B cell (primary cell): ENCODE data around the gene TNXB. TPM values are rescaled to one million over a fixed set of nuclear protein-coding genes. Genes with fewer than 3 reads are reported as not detected.

Source experiments
- ATAC-seq: fragments of 200-7000 bp; cut with Tn5 transposase; one replicate; pipeline ENCODE4 v1.10.0; 2021; ENCODE audit warnings: low read depth, mild to moderate bottlenecking, moderate number of reproducible peaks, moderate library complexity
- CTCF ChIA-PET: fragments of 350-600 bp; sonication (Branson Sonifier 250); formaldehyde crosslinking; loops from one replicate; lab custom pipeline; 2021; ENCODE audit warnings: antibody characterized with exemption, inconsistent platforms; lab: Charles Lee
- POLR2A ChIA-PET: fragments of 350-600 bp; sonication (Branson Sonifier 250); formaldehyde crosslinking; loops from one replicate; lab custom pipeline; 2021; ENCODE audit warnings: antibody characterized with exemption; lab: Charles Lee
- DNase-seq: peaks from one replicate; pipeline ENCODE4 v3.0.0; 2013
- H2AFZ ChIP-seq: 2 replicates; pipeline ENCODE4 v1.6.1; 2012; ENCODE audit warnings: mild to moderate bottlenecking, low read depth, low read length; ENCODE audit not compliant: insufficient read depth, poor library complexity, severe bottlenecking
- H3K27ac ChIP-seq, 2 donors: 1 replicate in 1 of 2; 2 replicates in 1 of 2; pipeline ENCODE4 v1.5.1; 2012 to 2013; ENCODE audit warnings: low read length in 2 of 2, mild to moderate bottlenecking in 2 of 2, moderate library complexity in 1 of 2
- H3K27me3 ChIP-seq, 4 experiments: fragments of 200-600 bp in 1 of 4; sonication (generic) in 1 of 4; replicated peaks in 1 of 4; 1 replicate in 2 of 4; 2 replicates in 2 of 4; pipeline versions ENCODE4 v1.6.1 to v1.7.0; 2013 to 2016; ENCODE audit warnings: low read length in 3 of 4, mild to moderate bottlenecking in 2 of 4, mixed read lengths in 1 of 4, moderate library complexity in 1 of 4; ENCODE audit not compliant: insufficient read depth in 4 of 4, control insufficient read depth in 3 of 4; ENCODE audit errors: control extremely low read depth in 1 of 4
- H3K36me3 ChIP-seq, 2 experiments: replicated peaks in 1 of 2; 1 replicate in 1 of 2; 2 replicates in 1 of 2; pipeline versions ENCODE4 v1.6.1 to v1.7.1; 2013; ENCODE audit warnings: low read length in 1 of 2; ENCODE audit not compliant: insufficient read depth in 2 of 2, control insufficient read depth in 1 of 2; ENCODE audit errors: control extremely low read depth in 1 of 2, extremely low read depth in 1 of 2
- H3K4me1 ChIP-seq, 2 donors: fragments of 200-600 bp in 1 of 2; sonication (generic) in 1 of 2; 1 replicate in 1 of 2; 2 replicates in 1 of 2; pipeline versions ENCODE4 v1.5.1 to v1.6.1; 2013 to 2017; ENCODE audit warnings: low read length in 2 of 2; ENCODE audit not compliant: control insufficient read depth in 2 of 2, insufficient read depth in 2 of 2
- H3K4me2 ChIP-seq: replicated peaks from 2 replicates; pipeline ENCODE3; 2012; ENCODE audit warnings: mild to moderate bottlenecking, low read depth, low read length; ENCODE audit not compliant: poor library complexity, severe bottlenecking
- H3K4me3 ChIP-seq, 5 experiments: fragments of 200-600 bp in 1 of 5; sonication (generic) in 1 of 5; 1 replicate in 3 of 5; 2 replicates in 2 of 5; pipeline versions ENCODE4 v1.5.1 to v1.7.0; 2011 to 2016; ENCODE audit warnings: low read length in 4 of 5, mild to moderate bottlenecking in 4 of 5, low read depth in 2 of 5, control low read depth in 1 of 5, moderate library complexity in 1 of 5; ENCODE audit not compliant: insufficient read depth in 1 of 5; ENCODE audit errors: control extremely low read depth in 1 of 5, extremely low read depth in 1 of 5
- H3K79me2 ChIP-seq: fragments of 200-600 bp; sonication (generic); one replicate; pipeline ENCODE4 v1.6.0; 2016; ENCODE audit warnings: low read length; ENCODE audit not compliant: control insufficient read depth, insufficient read depth
- H3K9ac ChIP-seq: fragments of 200-600 bp; sonication (generic); 2 replicates; pipeline ENCODE4 v1.6.1; 2017; ENCODE audit warnings: mild to moderate bottlenecking, low read length, moderate library complexity
- H3K9me3 ChIP-seq, 3 donors: one replicate each; pipeline versions ENCODE4 v1.6.1 to v1.7.1; 2013; ENCODE audit warnings: low read length in 2 of 3; ENCODE audit not compliant: control insufficient read depth in 2 of 3, insufficient read depth in 1 of 3; ENCODE audit errors: control extremely low read depth in 1 of 3
- H4K20me1 ChIP-seq: 2 replicates; pipeline ENCODE4 v1.6.0; 2012; ENCODE audit warnings: mild to moderate bottlenecking, low read length; ENCODE audit not compliant: insufficient read depth, control insufficient read depth, poor library complexity, severe bottlenecking
- H3K27ac Mint-ChIP-seq: one replicate; pipeline ENCODE4 v1.8.0; 2021; ENCODE audit warnings: mixed read lengths
- H3K27me3 Mint-ChIP-seq: one replicate; pipeline ENCODE4 v1.8.0; 2021; ENCODE audit warnings: mixed read lengths
- H3K4me1 Mint-ChIP-seq: one replicate; pipeline ENCODE4 v1.8.0; 2021; ENCODE audit warnings: mixed read lengths
- H3K4me3 Mint-ChIP-seq: one replicate; pipeline ENCODE4 v1.8.0; 2021; ENCODE audit warnings: mixed read lengths
- H3K9me3 Mint-ChIP-seq: one replicate; pipeline ENCODE4 v1.8.0; 2022; ENCODE audit warnings: mixed read lengths; ENCODE audit not compliant: insufficient read depth
- CTCF ChIP-seq: fragments of 200-600 bp; IDR thresholded peaks from one replicate; pipeline ENCODE4 v1.8.0; 2022; ENCODE audit warnings: antibody characterized with exemption, mild to moderate bottlenecking
- EZH2 ChIP-seq: IDR thresholded peaks from 2 replicates; pipeline ENCODE4 v1.6.1; 2012; ENCODE audit warnings: borderline replicate concordance, low read depth, mild to moderate bottlenecking, moderate library complexity, low read length; ENCODE audit not compliant: insufficient read depth, poor library complexity, severe bottlenecking
- WGBS: methylation state at CpG from one replicate; pipeline ENCODE4 v1.1.5; 2013; ENCODE audit warnings: missing lambda C conversion rate; ENCODE audit not compliant: insufficient coverage; 5-methylcytosine and 5-hydroxymethylcytosine counted together
- intact Hi-C: fragments of 100-400 bp; cut with micrococcal nuclease; formaldehyde crosslinking; loops from one replicate; pipeline ENCODE4 v1.10.0; 2022
- polyA plus RNA-seq: library from polyadenylated mRNA; depleted of rRNA; stranded (reverse); fragments of >200 nt; gene quantifications from 2 replicates; pipeline ENCODE4 v1.2.3, GENCODE V29; 2012
- total RNA-seq, 2 donors: library from RNA; stranded (reverse); fragments of 120-200 nt in 1 of 2; gene quantifications; 1 replicate in 1 of 2; 2 replicates in 1 of 2; pipeline versions ENCODE4 v1.2.3 to v1.2.4, GENCODE V29; 2013 to 2022

TNXB gene
- total and polyA plus RNA-seq, 2 donors (not counting 1 experiment from before 2014, with no cell fraction given) = 1.4 to 19.0 TPM

DNA sequence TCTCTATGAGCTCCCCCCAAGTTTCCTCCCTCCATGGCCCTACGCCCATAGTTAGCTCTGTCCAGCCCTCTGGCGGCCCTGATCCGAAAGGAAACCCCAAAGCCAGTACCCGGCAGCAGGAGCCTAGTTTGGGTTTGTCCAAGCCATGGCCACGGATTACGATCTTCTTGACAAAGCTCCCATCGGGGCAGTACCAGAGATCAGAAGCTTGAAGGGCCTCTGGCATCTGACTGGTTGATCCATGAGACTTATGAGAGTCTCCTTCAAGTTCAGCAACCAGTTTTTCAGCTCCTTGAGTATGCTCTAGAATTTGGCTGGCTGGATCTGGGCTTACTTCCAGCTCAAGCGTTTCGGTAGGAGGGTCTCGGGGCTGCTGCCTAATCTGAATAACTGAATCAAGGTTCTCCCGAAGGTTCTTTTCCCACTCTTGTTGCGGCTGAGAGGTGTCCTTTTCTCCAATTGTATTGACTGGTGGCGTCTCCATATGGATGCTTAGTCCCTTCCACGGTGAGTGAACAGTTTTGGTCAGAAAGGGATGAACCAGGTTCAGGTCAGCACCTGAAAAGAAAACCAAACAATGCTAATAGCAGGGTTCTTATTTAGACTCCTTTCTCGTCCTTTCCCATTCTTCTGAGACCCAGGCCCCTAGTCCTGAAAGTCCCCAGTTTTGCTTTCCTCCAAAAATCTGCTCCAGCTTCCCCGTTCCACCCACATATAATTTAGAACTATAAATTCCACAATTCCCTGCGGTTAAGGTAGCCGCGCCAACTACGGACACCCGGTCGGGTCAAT is 20.4 kb upstream of the TNXB start:
- ChIA-PET POLR2A (interaction anchor here (0.5 to 2.0 kb wide), 9 partner anchors 9 to 157 kb away, joined by 3 to 15 read pairs (median 8); partner anchors contain the start of genes DXO and GPSM3), CTCF (interaction anchor here (0.8 to 4.8 kb wide), 6 partner anchors 11 to 126 kb away, joined by 3 to 40 read pairs (median 6); partner anchors contain the start of gene GPSM3)
- Mint-ChIP-seq H3K27ac (peak overlapping the region; percentile 89), H3K4me1 (peaks cover 41% of the 10 kb centered on the region), H3K4me3 (peak overlapping the region; percentile 94), H3K27me3 (peaks cover 7% of the 10 kb centered on the region), H3K9me3 (no peaks in the 10 kb centered on the region)
- H3K9me3 ChIP-seq = peaks cover 0 to 2% (median 0%) of the 10 kb centered on the region in 3 donors
- peaks cover 5 to 24% of the 10 kb centered on the region in 2 experiments for H3K36me3 ChIP-seq
- H4K20me1 ChIP-seq = peaks cover 6% of the 10 kb centered on the region
- no peaks in the 10 kb centered on the region for H3K27me3 ChIP-seq
- 51% methylated on average over 22 of the region's 22 CpGs for WGBS
- intact Hi-C loops = loop anchor here (1.0 to 10.0 kb wide), 3 partner anchors 25 to 665 kb away; partner anchors contain the start of gene PPT2
- H3K4me3 ChIP-seq = peak overlapping the region; percentile 14 to 87 (median 80)
- DNase-seq (no peak), ATAC-seq (no peak)
- peak overlapping the region; percentile 81 for H2AFZ ChIP-seq
- peak overlapping the region; percentile 46 to 87 for H3K27ac ChIP-seq
- peaks cover 26 to 36% of the 10 kb centered on the region in 2 donors for H3K4me1 ChIP-seq
- H3K9ac ChIP-seq = peak overlapping the region; percentile 79
- TF ChIP-seq EZH2 = no peak
- no peak for TF ChIP-seq CTCF
- H3K4me2 ChIP-seq = peak overlapping the region; percentile 79
- H3K79me2 ChIP-seq = peaks cover 40% of the 10 kb centered on the region
